ENCODE data around the gene RCAN1.

Gene RCAN1

DNA sequence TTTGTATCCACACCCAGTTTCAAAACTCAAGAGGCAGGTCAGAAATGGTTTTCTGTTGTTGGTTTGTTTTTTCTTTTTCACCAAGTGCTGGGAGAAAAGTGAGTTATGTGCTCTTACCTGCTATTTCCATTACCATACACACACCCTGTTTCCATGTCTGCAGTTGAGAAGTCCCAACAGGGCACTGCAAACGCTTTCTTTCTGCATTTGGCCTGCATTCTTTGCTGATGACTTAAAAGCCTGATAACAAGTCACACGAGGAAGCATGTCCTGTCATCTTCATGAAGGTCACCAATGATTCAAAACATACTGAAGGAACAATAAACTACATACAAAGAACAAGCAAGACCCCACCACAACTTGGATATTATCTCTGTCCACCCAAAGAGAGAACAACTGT lies 78.1 kb downstream of the RCAN1 start:
- DNase-seq = no peak

DNA sequence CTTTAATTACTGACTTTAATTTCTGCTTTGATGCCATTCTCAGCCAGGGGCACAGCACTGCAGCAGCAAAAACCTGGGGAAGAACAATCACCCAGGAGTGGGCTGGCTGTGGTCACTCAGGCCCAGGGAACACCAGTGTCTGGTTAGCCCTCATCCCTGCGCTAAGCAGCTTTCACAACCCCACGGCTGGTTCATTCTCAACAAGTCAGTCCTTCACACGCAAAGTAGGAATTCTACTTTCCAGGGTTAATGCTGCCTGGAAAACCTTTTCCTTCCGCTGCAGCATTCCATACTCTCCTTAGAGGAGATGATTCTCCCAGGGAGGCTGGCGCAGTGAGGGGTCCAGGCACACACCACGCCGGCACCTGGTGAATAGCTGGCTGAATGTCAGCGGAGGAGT lies 78.6 kb downstream of the RCAN1 start:
- DNase-seq = no peak

- DNase-seq = no peak
Observed at GRCh38 chr21:34535886-34536285, 79.0 kb downstream of the RCAN1 start.

DNA sequence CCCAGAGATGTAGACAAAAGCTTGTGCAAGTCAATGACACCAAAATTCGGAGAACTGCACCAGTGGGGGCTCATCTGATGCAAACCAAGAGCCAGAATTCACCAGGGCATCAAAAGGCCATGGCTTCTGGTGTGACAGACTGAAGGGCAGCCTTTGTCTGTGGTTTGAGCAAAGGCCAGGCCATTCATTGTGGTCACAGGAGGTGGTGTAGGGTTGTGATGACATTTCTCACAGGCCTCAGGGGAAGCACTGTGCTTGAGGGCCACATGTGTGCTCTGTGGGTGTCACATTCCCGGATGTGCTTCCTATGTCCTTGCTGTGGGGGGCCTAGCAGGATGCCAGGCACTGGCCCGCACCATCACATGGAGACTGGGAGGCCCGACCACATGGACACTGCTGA lies 80.4 kb downstream of the RCAN1 start:
- DNase-seq = no peak

- no peak for DNase-seq
Observed at GRCh38 chr21:34533938-34534337, 81.0 kb downstream of the RCAN1 start.

- no peak for DNase-seq
Observed at GRCh38 chr21:34531399-34531798, 83.5 kb downstream of the RCAN1 start.

- DNase-seq = no peak
Observed at GRCh38 chr21:34530261-34530660, 84.7 kb downstream of the RCAN1 start.

DNA sequence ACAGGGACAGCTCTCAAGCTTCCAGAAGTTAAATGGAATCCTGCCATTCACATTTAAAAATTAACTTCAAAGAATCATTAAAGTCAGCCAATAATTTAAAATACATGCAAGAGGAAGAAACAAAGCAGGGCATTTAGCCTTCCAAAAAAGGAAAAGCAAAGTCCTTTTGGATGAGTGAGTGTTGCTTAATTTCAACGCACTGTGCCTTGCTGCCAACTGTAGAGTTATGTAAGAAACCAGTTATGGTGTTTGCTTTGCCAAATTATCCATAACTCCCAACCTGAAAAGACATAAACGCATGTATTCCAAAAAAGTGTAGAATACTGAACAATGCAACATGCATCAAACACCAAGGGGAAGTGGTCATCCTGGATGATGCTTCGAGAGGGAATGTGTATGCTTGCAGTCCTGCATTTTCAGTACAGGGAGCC lies 86.8 kb downstream of the RCAN1 start:
- no peak for DNase-seq

DNA sequence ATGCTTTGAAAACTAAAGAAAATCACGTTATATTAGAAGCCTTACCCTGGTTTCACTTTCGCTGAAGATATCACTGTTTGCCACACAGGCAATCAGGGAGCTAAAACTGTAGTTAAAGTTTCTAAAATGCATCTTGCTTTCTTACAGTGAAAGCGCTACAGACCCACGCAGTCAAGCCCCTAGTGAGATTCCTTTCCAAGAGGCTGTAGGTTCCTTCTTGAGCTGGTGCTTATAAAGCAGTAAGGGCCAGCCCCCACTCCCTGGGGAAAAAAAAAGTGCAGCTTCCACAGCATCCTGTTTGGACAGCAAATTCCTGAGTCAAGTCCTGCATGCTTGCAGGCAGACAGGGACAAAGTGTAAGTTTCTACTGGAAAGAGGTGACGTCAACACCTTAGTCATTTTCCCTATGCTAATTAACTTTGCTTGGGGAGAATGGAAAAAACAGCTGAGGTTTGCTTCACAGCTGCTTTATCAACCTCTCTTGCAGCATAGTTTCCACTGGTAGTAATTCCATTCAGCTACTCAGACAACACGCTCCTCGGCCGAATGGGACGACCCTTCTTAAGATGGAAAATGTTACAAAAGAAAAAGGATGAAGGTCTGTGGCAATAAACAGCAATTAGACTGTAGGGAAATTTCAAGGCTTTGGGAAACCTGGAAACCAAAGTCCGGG lies 88.2 kb downstream of the RCAN1 start:
- peak; percentile 49 for DNase-seq

DNA sequence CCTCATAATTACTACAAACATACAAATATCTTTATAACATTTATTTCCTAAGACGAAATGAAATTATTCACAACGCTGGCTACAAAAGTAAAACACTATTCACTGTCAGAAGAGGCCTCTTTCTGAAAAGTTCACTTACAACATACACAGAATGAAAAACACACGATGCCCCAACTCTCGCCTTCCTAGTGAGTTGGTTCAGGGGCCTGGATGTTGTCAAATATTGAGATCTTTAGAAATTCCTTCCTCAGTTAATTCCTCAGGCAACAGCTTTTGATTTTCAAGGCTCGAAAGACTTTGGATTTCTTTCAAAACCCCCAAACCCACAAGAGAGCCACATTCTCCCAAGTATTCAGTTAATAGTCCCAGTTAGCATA lies 88.7 kb downstream of the RCAN1 start:
- DNase-seq = no peak

- no peak for DNase-seq
Observed at GRCh38 chr21:34524646-34525601, 90.0 kb downstream of the RCAN1 start.

- DNase-seq = no peak
Observed at GRCh38 chr21:34523019-34523555, 91.8 kb downstream of the RCAN1 start.

GRCh38 chr21:34522284-34522683 lies 92.6 kb downstream of the RCAN1 start:
- no peak for DNase-seq

DNA sequence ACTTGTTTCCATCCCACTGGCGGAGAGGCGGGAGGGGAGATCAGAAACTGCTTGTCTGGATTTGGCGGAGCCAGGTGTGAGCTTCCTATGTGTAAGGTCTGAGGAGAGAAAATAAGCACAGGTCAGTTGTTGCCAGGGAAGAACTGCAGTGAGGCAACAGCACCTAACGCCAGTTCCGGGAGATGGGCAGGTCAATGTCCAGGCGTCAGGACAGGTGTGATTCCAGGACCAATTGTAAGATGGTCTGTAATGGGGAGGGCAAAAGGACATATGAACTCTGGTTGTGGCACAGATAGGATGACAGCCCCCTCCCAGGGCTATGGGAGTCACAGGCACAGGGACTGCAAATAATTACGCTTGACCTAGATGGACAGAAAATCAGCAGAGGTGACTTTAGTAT lies 93.4 kb downstream of the RCAN1 start:
- no peak for DNase-seq

- DNase-seq = no peak
Observed at GRCh38 chr21:34520764-34521508, 94.0 kb downstream of the RCAN1 start.

- DNase-seq = no peak
Observed at GRCh38 chr21:34520281-34520680, 94.6 kb downstream of the RCAN1 start.

DNA sequence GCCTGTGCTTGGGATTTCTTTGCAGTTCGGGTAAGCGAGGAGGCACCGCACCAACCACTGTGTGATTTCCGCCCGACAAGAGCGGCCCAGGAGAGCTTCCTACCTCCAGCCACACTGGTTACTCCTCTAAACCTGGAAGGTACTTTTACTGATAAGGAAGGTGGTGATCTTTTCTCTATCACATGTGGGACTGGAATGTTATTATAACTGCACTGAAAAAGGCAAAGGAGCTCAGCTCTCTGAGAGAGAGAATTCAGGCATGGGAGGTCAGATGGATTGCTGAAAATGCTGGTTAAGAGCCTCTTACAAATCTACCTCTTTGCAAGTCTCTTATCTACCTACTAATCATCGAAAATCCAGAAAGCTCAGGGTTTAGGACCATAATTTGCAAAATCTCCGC lies 95.2 kb downstream of the RCAN1 start:
- no peak for DNase-seq

DNA sequence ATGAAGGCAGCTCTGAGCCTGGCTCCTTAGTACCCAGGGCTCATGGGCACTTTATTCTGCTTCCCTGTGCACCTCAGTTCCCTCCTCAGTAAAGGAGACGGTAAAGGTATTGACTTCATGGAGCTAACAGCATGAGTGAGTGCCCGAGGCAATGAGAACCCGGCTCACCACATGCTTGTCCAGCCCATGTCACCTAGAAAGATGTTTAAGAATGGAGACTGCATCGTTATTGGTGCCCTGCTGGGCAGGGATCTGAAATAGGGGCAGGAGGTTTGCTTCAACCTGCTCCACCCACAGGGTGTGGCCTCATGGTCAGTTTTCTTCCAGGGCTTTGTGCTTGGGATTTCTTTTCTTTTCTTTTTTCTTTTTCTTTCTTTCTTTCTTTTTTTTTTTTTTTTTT lies 95.9 kb downstream of the RCAN1 start:
- no peak for DNase-seq

GRCh38 chr21:34518301-34518700 lies 96.6 kb downstream of the RCAN1 start:
- no peak for DNase-seq

DNA sequence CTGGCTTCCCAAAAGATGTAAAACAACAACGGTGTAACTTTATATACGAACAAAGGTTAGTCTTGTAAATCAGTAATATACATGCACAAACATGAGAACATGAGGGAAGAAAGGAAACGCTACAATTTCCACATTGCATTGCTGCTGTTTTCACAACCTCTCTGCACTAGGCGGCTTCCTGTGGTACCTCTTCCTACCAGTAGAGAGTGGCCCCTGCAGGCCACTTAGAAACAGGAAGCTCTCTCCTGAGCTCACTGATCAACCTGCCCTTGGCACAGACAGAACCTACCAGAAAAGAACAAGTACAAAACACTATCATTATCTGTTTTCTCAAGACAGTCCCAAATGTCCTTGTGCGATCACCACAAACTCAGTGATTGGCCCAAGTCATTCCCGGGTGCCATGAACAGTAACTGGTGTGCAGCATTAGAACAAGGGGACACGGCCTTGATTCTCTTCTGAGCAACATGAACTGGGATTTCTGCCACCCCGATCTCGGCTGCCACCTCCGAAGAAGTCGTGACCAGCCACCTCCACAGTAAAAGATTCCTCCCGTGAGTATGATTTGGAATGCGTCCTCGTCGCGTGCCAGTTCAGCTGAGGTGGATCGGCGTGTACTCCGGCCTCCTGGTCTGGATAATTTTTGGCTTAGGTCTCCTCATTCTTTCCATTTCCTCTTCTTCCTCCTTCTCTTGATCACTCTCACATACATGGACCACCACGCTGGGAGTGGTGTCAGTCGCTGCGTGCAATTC lies 97.2 kb downstream of the RCAN1 start:
- DNase-seq = no peak

DNA sequence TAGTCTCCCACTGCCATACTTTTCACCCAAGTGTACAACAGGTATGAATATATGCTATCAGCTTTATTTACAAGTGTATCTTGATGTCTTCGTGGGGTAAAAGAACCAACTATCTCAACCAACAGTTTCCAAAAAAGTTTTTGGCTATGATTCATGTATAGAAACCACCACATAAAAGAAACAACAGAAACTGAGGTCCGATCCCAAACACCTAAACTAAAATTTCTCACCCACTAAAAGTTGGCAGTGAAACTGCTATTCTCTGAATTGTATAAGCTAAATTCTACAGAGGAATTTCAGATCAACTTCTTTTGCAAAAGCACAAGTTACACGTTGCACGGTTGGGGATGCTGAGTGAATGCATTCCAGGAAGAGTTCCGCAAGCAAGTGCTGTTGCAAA lies 97.9 kb downstream of the RCAN1 start:
- DNase-seq = no peak

- no peak for DNase-seq
Observed at GRCh38 chr21:34514576-34515115, 100.3 kb downstream of the RCAN1 start.
